GM18517 (cell line): Measurements from ENCODE around the gene SCARB1.

Source experiments
- ATAC-seq: cut with Tn5 transposase; IDR thresholded peaks from one replicate; pipeline ENCODE4 v1.9.1; 2021; ENCODE audit warnings: mild to moderate bottlenecking, moderate library complexity; ENCODE audit not compliant: unreplicated experiment

The SCARB1 gene

GRCh38 chr12:124734224-124734788, 129.4 kb downstream of the SCARB1 start:
- ATAC-seq: no peak

- ATAC-seq: no peak
These were observed 130.6 kb downstream of the SCARB1 start for GRCh38 chr12:124733086-124733485.

GRCh38 chr12:124732275-124733075, 131.2 kb downstream of the SCARB1 start:
- ATAC-seq: no peak

GRCh38 chr12:124731869-124732268, 131.8 kb downstream of the SCARB1 start:
- ATAC-seq: no peak

GRCh38 chr12:124730455-124730932, 133.2 kb downstream of the SCARB1 start:
- no peak for ATAC-seq

GRCh38 chr12:124727922-124728321, 135.7 kb downstream of the SCARB1 start:
- ATAC-seq: no peak

GRCh38 chr12:124727264-124727800, 136.3 kb downstream of the SCARB1 start:
- ATAC-seq: no peak
